CD4-positive, alpha-beta T cell (primary cell): ENCODE data around the gene ETS2. TPM values are rescaled to one million over a fixed set of nuclear protein-coding genes. Genes with fewer than 3 reads are reported as not detected.

Source experiments
- ATAC-seq: fragments of 200-7000 bp; cut with Tn5 transposase; one replicate; pipeline ENCODE4 v1.10.0; 2022; ENCODE audit warnings: mild to moderate bottlenecking; ENCODE audit not compliant: poor library complexity
- CTCF ChIA-PET: fragments of 350-600 bp; sonication (Branson Sonifier 250); formaldehyde crosslinking; loops from one replicate; lab custom pipeline; 2021; ENCODE audit warnings: antibody characterized with exemption, inconsistent platforms; lab: Charles Lee
- POLR2A ChIA-PET: fragments of 350-600 bp; sonication (Branson Sonifier 250); formaldehyde crosslinking; loops from one replicate; lab custom pipeline; 2021; ENCODE audit warnings: antibody characterized with exemption, inconsistent platforms; lab: Charles Lee
- DNase-seq, 14 experiments: peaks; one replicate each; pipeline ENCODE4 v3.0.0-alpha.2; 2013 to 2020; ENCODE audit warnings: mixed read lengths in 2 of 14
- H3K27ac ChIP-seq, 2 donors: one replicate each; pipeline versions ENCODE4 v1.5.1 to v1.7.0; 2013; ENCODE audit warnings: low read length in 2 of 2, low read depth in 1 of 2, mild to moderate bottlenecking in 1 of 2
- H3K27me3 ChIP-seq, 2 experiments: 1 replicate in 1 of 2; 2 replicates in 1 of 2; pipeline versions ENCODE4 v1.6.1 to v1.7.0; 2013; ENCODE audit warnings: low read length in 2 of 2, control low read depth in 1 of 2, mild to moderate bottlenecking in 1 of 2, moderate library complexity in 1 of 2; ENCODE audit not compliant: insufficient read depth in 2 of 2, control insufficient read depth in 1 of 2
- H3K36me3 ChIP-seq: one replicate; pipeline ENCODE4 v1.6.1; 2013; ENCODE audit warnings: low read length, control low read depth; ENCODE audit not compliant: insufficient read depth
- H3K4me1 ChIP-seq: one replicate; pipeline ENCODE4 v1.6.1; 2013; ENCODE audit warnings: low read length, control low read depth; ENCODE audit not compliant: insufficient read depth
- H3K4me3 ChIP-seq: one replicate; pipeline ENCODE4 v1.5.1; 2013; ENCODE audit warnings: mild to moderate bottlenecking, low read length, moderate library complexity
- H3K9me3 ChIP-seq, 2 experiments: 1 replicate in 1 of 2; 2 replicates in 1 of 2; pipeline versions ENCODE4 v1.6.1 to v1.7.0; 2013; ENCODE audit warnings: low read length in 2 of 2, mild to moderate bottlenecking in 2 of 2, control low read depth in 1 of 2, moderate library complexity in 1 of 2; ENCODE audit not compliant: control insufficient read depth in 1 of 2, insufficient read depth in 1 of 2
- H3K27ac Mint-ChIP-seq: one replicate; pipeline ENCODE4 v1.8.0; 2020; ENCODE audit warnings: mixed read lengths
- H3K27me3 Mint-ChIP-seq: one replicate; pipeline ENCODE4 v1.8.0; 2021; ENCODE audit warnings: mixed read lengths
- H3K36me3 Mint-ChIP-seq: one replicate; pipeline ENCODE4 v1.8.0; 2021; ENCODE audit warnings: low read depth, mixed read lengths
- H3K4me1 Mint-ChIP-seq: one replicate; pipeline ENCODE4 v1.8.0; 2021; ENCODE audit warnings: low read depth, mixed read lengths
- H3K4me3 Mint-ChIP-seq: one replicate; pipeline ENCODE4 v1.8.0; 2020; ENCODE audit warnings: mild to moderate bottlenecking, mixed read lengths
- H3K9me3 Mint-ChIP-seq: one replicate; pipeline ENCODE4 v1.8.0; 2020; ENCODE audit warnings: mixed read lengths
- intact Hi-C, 2 experiments: fragments of 100-400 bp; cut with DNase I in 1 of 2; cut with micrococcal nuclease in 1 of 2; formaldehyde crosslinking; loops; one replicate each; pipeline versions ENCODE4 v1.15.1 to v1.9.0; 2023 to 2025; cut with DNase I, micrococcal nuclease
- total RNA-seq, 174 experiments: library from RNA in 2 of 174; stranded (reverse) in 2 of 174; gene quantifications; one replicate each; pipeline ENCODE4 v1.2.3 and lab custom pipeline; 2021 to 2026
- TF ChIP-seq, protein P1 (sequence below): fragments of 200-600 bp; IDR thresholded peaks from one replicate; pipeline ENCODE4 v1.8.0; 2022; ENCODE audit warnings: antibody characterized with exemption, mild to moderate bottlenecking

The ETS2 gene
- total RNA-seq, 2 experiments from 2014 or later, result 11.4 to 13.9 TPM

GRCh38 chr21:38809198-38809878 is 3.6 kb downstream of the ETS2 start:
- Histone ChIP-seq H3K36me3 (peaks cover 35% of the 10 kb centered on the region), H3K27ac (no peak overlapping the region), H3K4me1 (peaks cover 17% of the 10 kb centered on the region), H3K4me3 (no peak overlapping the region), H3K27me3 (no peaks in the 10 kb centered on the region), H3K9me3 (no peaks in the 10 kb centered on the region)
- TF ChIP-seq, protein P1, sequence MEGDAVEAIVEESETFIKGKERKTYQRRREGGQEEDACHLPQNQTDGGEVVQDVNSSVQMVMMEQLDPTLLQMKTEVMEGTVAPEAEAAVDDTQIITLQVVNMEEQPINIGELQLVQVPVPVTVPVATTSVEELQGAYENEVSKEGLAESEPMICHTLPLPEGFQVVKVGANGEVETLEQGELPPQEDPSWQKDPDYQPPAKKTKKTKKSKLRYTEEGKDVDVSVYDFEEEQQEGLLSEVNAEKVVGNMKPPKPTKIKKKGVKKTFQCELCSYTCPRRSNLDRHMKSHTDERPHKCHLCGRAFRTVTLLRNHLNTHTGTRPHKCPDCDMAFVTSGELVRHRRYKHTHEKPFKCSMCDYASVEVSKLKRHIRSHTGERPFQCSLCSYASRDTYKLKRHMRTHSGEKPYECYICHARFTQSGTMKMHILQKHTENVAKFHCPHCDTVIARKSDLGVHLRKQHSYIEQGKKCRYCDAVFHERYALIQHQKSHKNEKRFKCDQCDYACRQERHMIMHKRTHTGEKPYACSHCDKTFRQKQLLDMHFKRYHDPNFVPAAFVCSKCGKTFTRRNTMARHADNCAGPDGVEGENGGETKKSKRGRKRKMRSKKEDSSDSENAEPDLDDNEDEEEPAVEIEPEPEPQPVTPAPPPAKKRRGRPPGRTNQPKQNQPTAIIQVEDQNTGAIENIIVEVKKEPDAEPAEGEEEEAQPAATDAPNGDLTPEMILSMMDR, result no peak
- H3K27ac Mint-ChIP-seq, result peak overlapping the region; percentile 36
- peak in 2 of 14 experiments; percentile 31 to 34 for DNase-seq
- no peak for ATAC-seq
- H3K4me3 Mint-ChIP-seq, result no peak overlapping the region
- no peaks in the 10 kb centered on the region for H3K9me3 Mint-ChIP-seq
- ChIA-PET CTCF (no interaction called here), POLR2A (interaction anchor here (0.5 to 2.2 kb wide), 3 partner anchors 28 to 43 kb away, joined by 3 to 6 read pairs (median 5); no protein-coding TSS in a partner anchor)
- H3K27me3 Mint-ChIP-seq, result no peaks in the 10 kb centered on the region
- H3K36me3 Mint-ChIP-seq, result peaks cover 41% of the 10 kb centered on the region
- intact Hi-C loops, result loop anchor here in 1 of 2 experiments (5.0 to 10.0 kb wide), 3 partner anchors 373 to 635 kb away; partner anchors contain the start of genes LCA5L and PSMG1
- H3K4me1 Mint-ChIP-seq, result peaks cover 42% of the 10 kb centered on the region

GRCh38 chr21:38810034-38810825 is 4.5 kb downstream of the ETS2 start:
- ATAC-seq, result no peak
- Mint-ChIP-seq H3K27me3 (no peaks in the 10 kb centered on the region), H3K4me1 (peaks cover 36% of the 10 kb centered on the region), H3K36me3 (peaks cover 50% of the 10 kb centered on the region), H3K9me3 (no peaks in the 10 kb centered on the region), H3K27ac (peak overlapping the region; percentile 36), H3K4me3 (no peak overlapping the region)
- H3K4me3 ChIP-seq, result no peak overlapping the region
- peaks cover 8% of the 10 kb centered on the region for H3K4me1 ChIP-seq
- peaks cover 44% of the 10 kb centered on the region for H3K36me3 ChIP-seq
- TF ChIP-seq, protein P1, result no peak
- ChIA-PET CTCF (no interaction called here), POLR2A (no interaction called here)
- DNase-seq, result no peak
- intact Hi-C loops, result no loop called here
- no peak overlapping the region for H3K27ac ChIP-seq
- H3K9me3 ChIP-seq, result no peaks in the 10 kb centered on the region
- no peaks in the 10 kb centered on the region for H3K27me3 ChIP-seq

DNA sequence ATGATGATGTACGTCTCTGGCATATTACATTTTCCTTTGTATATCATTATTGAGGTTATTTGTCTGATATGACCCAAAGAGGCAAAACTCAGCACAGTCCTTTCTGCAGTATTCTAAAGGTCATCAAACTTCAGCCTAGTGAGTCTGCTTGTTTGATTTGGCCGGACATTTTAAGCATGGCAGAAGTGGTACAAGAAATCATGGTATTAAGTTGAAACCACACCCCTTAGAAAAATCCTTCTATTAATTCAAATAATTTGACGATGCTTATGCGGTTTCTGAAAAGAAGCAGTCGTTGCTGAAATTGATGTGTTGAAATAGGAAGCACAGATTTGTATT is 5.1 kb downstream of the ETS2 start:
- H3K36me3 ChIP-seq, result peaks cover 46% of the 10 kb centered on the region
- ATAC-seq (no peak), DNase-seq (no peak)
- H3K36me3 Mint-ChIP-seq, result peaks cover 56% of the 10 kb centered on the region
- no peak overlapping the region for H3K4me3 ChIP-seq
- H3K4me3 Mint-ChIP-seq, result no peak overlapping the region
- ChIA-PET POLR2A (no interaction called here), CTCF (no interaction called here)
- TF ChIP-seq, protein P1, result no peak
- peak overlapping the region; percentile 36 for H3K27ac Mint-ChIP-seq
- no peaks in the 10 kb centered on the region for H3K9me3 ChIP-seq
- intact Hi-C loops, result no loop called here
- peaks cover 36% of the 10 kb centered on the region for H3K4me1 Mint-ChIP-seq
- no peaks in the 10 kb centered on the region for H3K27me3 Mint-ChIP-seq
- peaks cover 7% of the 10 kb centered on the region for H3K4me1 ChIP-seq
- no peaks in the 10 kb centered on the region for H3K9me3 Mint-ChIP-seq
- H3K27me3 ChIP-seq, result no peaks in the 10 kb centered on the region
- H3K27ac ChIP-seq, result no peak overlapping the region
